Calu3 (cell line): ENCODE results near the gene LRIG2. TPM values are rescaled to one million over a fixed set of nuclear protein-coding genes. Genes with fewer than 3 reads are reported as not detected.

Experiments used
- BruUV-seq: library from RNA; stranded (reverse); fragments of 400-500 nt; replicated peaks from 2 replicates; lab custom pipeline; 2021; lab: Mats Ljungman, UMichigan
- CTCF ChIA-PET: fragments of 300-600 bp; sonication (Branson Sonifier 250); formaldehyde crosslinking; loops from one replicate; lab custom pipeline; 2022; ENCODE audit warnings: antibody characterized with exemption; lab: Charles Lee
- DNase-seq: peaks from one replicate; pipeline ENCODE4 v3.0.0; 2022
- H3K27ac Mint-ChIP-seq: one replicate; pipeline ENCODE4 v1.8.0; 2022; ENCODE audit warnings: mixed read lengths; ENCODE audit not compliant: unreplicated experiment
- H3K27me3 Mint-ChIP-seq: one replicate; pipeline ENCODE4 v1.8.0; 2022; ENCODE audit warnings: mixed read lengths; ENCODE audit not compliant: unreplicated experiment
- H3K36me3 Mint-ChIP-seq: one replicate; pipeline ENCODE4 v1.8.0; 2022; ENCODE audit warnings: mild to moderate bottlenecking, moderate library complexity, mixed read lengths; ENCODE audit not compliant: insufficient read depth, unreplicated experiment
- H3K4me1 Mint-ChIP-seq: one replicate; pipeline ENCODE4 v1.8.0; 2022; ENCODE audit warnings: mild to moderate bottlenecking, low read depth, mixed read lengths; ENCODE audit not compliant: unreplicated experiment
- H3K4me3 Mint-ChIP-seq: one replicate; pipeline ENCODE4 v1.8.0; 2022; ENCODE audit warnings: mild to moderate bottlenecking, low read depth, moderate library complexity, mixed read lengths; ENCODE audit not compliant: unreplicated experiment
- H3K9me3 Mint-ChIP-seq: one replicate; pipeline ENCODE4 v1.8.0; 2022; ENCODE audit warnings: low read depth, mixed read lengths; ENCODE audit not compliant: unreplicated experiment
- intact Hi-C: fragments of 100-400 bp; cut with micrococcal nuclease; formaldehyde crosslinking; loops from one replicate; pipeline ENCODE4 v1.10.0; 2022; ENCODE audit not compliant: unreplicated experiment
- total RNA-seq: library from RNA; stranded (reverse); gene quantifications from 2 replicates; pipeline ENCODE4 v1.2.3, GENCODE V29; 2022
- TF ChIP-seq, protein P1 (sequence below): fragments of 200-600 bp; IDR thresholded peaks from one replicate; pipeline ENCODE4 v1.8.0; 2022; ENCODE audit warnings: antibody characterized with exemption; ENCODE audit not compliant: unreplicated experiment

The LRIG2 gene
- total RNA-seq, 1 experiment from 2014 or later, result 11.0 TPM

- H3K27ac Mint-ChIP-seq, result no peak overlapping the region
- BruUV-seq, result no TSS peak
- DNase-seq, result no peak
Measured at GRCh38 chr1:113138778-113139177, 65.8 kb downstream of the LRIG2 start.

GRCh38 chr1:113140176-113140575 lies 67.2 kb downstream of the LRIG2 start:
- CTCF ChIA-PET, result interaction anchor here (1.2 to 1.9 kb wide), 3 partner anchors 313 to 538 kb away, joined by 3 to 7 read pairs (median 6); no protein-coding TSS in a partner anchor
- H3K36me3 Mint-ChIP-seq, result no peaks in the 10 kb centered on the region
- peaks cover 13% of the 10 kb centered on the region for H3K4me1 Mint-ChIP-seq
- intact Hi-C loops, result loop anchor here (1.0 to 10.0 kb wide), 4 partner anchors 95 to 538 kb away; no protein-coding TSS in a partner anchor
- no peak for DNase-seq
- no peaks in the 10 kb centered on the region for H3K9me3 Mint-ChIP-seq
- no TSS peak for BruUV-seq
- TF ChIP-seq, protein P1, sequence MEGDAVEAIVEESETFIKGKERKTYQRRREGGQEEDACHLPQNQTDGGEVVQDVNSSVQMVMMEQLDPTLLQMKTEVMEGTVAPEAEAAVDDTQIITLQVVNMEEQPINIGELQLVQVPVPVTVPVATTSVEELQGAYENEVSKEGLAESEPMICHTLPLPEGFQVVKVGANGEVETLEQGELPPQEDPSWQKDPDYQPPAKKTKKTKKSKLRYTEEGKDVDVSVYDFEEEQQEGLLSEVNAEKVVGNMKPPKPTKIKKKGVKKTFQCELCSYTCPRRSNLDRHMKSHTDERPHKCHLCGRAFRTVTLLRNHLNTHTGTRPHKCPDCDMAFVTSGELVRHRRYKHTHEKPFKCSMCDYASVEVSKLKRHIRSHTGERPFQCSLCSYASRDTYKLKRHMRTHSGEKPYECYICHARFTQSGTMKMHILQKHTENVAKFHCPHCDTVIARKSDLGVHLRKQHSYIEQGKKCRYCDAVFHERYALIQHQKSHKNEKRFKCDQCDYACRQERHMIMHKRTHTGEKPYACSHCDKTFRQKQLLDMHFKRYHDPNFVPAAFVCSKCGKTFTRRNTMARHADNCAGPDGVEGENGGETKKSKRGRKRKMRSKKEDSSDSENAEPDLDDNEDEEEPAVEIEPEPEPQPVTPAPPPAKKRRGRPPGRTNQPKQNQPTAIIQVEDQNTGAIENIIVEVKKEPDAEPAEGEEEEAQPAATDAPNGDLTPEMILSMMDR, result no peak
- no peak overlapping the region for H3K4me3 Mint-ChIP-seq
- no peaks in the 10 kb centered on the region for H3K27me3 Mint-ChIP-seq
- no peak overlapping the region for H3K27ac Mint-ChIP-seq

More at GRCh38 chr1:113138778-113139177, 65.8 kb downstream of the LRIG2 start:
- intact Hi-C loops, result no loop called here
- H3K4me3 Mint-ChIP-seq, result no peak overlapping the region
- H3K27me3 Mint-ChIP-seq, result no peaks in the 10 kb centered on the region
- no peaks in the 10 kb centered on the region for H3K9me3 Mint-ChIP-seq
- TF ChIP-seq, protein P1, result no peak
- H3K36me3 Mint-ChIP-seq, result no peaks in the 10 kb centered on the region
- CTCF ChIA-PET, result no interaction called here
- H3K4me1 Mint-ChIP-seq, result peaks cover 13% of the 10 kb centered on the region

DNA sequence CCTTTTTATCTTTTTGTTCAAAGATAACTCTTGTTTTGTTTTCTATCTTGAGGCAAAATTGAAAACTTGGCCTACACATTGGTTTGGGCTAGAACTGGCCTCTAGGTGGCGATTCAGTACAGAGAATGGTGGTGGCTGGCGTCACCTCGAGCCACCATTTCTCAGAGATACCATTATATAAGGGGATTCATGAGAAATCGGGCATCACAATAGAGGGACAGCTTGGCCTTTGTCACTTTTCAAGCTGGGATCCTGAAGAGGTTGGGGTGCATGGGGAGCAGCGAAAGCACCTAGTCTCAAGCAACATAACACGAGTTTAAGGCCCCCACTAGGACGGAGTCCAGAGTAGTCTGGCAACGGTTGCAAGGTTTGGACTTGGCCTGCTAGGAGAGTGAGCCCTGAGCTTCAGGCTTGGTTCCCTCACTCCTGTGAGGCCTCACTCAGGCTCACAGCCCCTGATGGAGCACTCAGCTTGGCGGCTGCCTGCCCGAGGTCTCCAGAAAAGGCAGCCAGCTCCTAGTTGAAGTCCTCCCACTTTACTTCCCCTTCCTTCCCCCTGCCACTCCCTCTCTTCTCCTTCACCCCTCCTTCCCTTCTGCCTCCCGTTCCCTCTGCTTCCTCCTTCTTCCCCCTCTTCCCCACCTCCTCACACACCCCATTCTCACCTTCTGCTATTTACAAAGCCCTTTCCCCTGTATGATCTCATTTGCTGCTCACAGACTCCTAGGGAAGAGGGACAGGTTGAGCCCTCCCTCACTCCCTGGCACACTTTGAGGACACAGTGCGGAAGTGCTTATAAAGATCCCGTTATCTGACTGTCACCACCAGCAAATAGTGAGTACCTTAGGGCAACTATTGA lies 67.8 kb downstream of the LRIG2 start:
- Mint-ChIP-seq H3K27ac (no peak overlapping the region), H3K9me3 (no peaks in the 10 kb centered on the region), H3K4me1 (peaks cover 13% of the 10 kb centered on the region), H3K27me3 (no peaks in the 10 kb centered on the region), H3K4me3 (no peak overlapping the region), H3K36me3 (no peaks in the 10 kb centered on the region)
- no TSS peak for BruUV-seq
- CTCF ChIA-PET, result interaction anchor here (0.9 to 1.9 kb wide), 3 partner anchors 247 to 316 kb away, joined by 3 to 7 read pairs (median 3); no protein-coding TSS in a partner anchor
- TF ChIP-seq, protein P1, result peak; percentile 68
- intact Hi-C loops, result loop anchor here (1.0 to 10.0 kb wide), 4 partner anchors 94 to 537 kb away; no protein-coding TSS in a partner anchor
- DNase-seq, result peak; percentile 56

DNA sequence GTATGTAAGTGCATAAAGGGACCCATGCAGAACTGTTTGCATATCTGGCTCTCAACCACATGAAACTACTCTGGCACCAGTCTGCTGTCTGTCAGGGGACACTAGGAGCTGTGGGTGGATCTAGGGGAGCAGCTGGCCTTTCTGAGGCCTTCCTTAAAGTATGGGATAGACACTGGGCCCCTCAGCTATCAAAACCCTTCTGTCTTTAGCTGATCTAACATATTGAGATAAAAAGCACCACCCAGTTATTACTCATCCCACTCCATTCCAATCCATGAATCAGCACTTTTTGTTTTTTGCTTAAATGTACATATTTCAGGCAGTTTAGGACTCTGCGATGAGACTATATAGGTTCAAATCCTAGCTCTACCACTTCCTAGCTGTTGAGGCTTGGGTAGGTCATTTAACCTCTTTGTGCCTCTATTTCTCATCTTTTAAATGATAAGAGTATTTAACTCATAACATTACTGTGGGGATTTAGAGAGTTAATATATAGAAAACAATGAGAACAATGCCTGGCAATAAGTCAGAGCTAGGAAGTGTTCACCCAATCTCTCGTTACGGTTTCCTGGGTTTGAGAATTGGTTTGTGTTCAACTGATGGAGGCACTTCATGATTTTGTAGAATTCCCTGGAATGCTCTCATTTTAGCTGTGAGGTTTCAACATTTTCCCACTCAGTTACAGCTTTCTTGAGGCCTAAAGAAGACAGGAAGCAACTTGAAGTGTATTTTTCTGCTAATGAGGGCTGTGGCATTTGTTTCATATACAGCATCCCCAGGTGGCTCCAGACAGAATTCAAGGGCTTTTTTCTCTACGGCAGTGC lies 68.9 kb downstream of the LRIG2 start:
- peaks cover 13% of the 10 kb centered on the region for H3K4me1 Mint-ChIP-seq
- H3K36me3 Mint-ChIP-seq, result no peaks in the 10 kb centered on the region
- CTCF ChIA-PET, result interaction anchor here (0.5 to 1.6 kb wide), 3 partner anchors 37 to 248 kb away, joined by 3 to 4 read pairs (median 4); partner anchors contain the start of gene MAGI3
- H3K9me3 Mint-ChIP-seq, result no peaks in the 10 kb centered on the region
- intact Hi-C loops, result loop anchor here (2.0 to 10.0 kb wide), 2 partner anchors 93 to 247 kb away; no protein-coding TSS in a partner anchor
- no TSS peak for BruUV-seq
- no peak overlapping the region for H3K27ac Mint-ChIP-seq
- no peak for DNase-seq
- no peak overlapping the region for H3K4me3 Mint-ChIP-seq
- TF ChIP-seq, protein P1, result no peak
- H3K27me3 Mint-ChIP-seq, result no peaks in the 10 kb centered on the region
